MM.1S (cell line): ENCODE measurements around the gene ITIH4.

Experiments
- DNase-seq: peaks from one replicate; pipeline ENCODE4 v3.0.0-alpha.2; 2015
- H2AFZ ChIP-seq: fragments of 300-600 bp; sonication (generic); 2 replicates; pipeline ENCODE4 v1.6.0; 2016; ENCODE audit warnings: antibody characterized with exemption, low read length
- H3F3A ChIP-seq: fragments of 300-600 bp; sonication (generic); 2 replicates; pipeline ENCODE4 v1.6.1; 2016; ENCODE audit warnings: mild to moderate bottlenecking, antibody characterized with exemption, low read length, moderate library complexity, mixed read lengths; ENCODE audit not compliant: insufficient read depth
- H3K27ac ChIP-seq: fragments of 300-600 bp; sonication (generic); 2 replicates; pipeline ENCODE4 v1.5.1; 2016; ENCODE audit warnings: mild to moderate bottlenecking, low read length
- H3K27me3 ChIP-seq: fragments of 300-600 bp; sonication (generic); replicated peaks from 2 replicates; pipeline ENCODE4 v1.6.0; 2016; ENCODE audit warnings: low read length; ENCODE audit not compliant: insufficient read depth
- H3K36me3 ChIP-seq: fragments of 300-600 bp; sonication (generic); replicated peaks from 2 replicates; pipeline ENCODE4 v1.6.1; 2016; ENCODE audit warnings: mild to moderate bottlenecking, low read length, mixed read lengths; ENCODE audit not compliant: insufficient read depth
- H3K4me1 ChIP-seq: fragments of 300-600 bp; sonication (generic); 2 replicates; pipeline ENCODE4 v1.6.1; 2016; ENCODE audit warnings: low read length, mixed read lengths
- H3K4me2 ChIP-seq: fragments of 300-600 bp; sonication (generic); 2 replicates; pipeline ENCODE4 v1.6.0; 2016; ENCODE audit warnings: low read depth, low read length
- H3K4me3 ChIP-seq: fragments of 300-600 bp; sonication (generic); 2 replicates; pipeline ENCODE4 v1.5.1; 2016; ENCODE audit warnings: low read length, mixed read lengths
- H3K79me2 ChIP-seq: fragments of 300-600 bp; sonication (generic); 2 replicates; pipeline ENCODE4 v1.6.1; 2016; ENCODE audit warnings: mixed run types, low read length, mixed read lengths
- H3K9ac ChIP-seq: fragments of 300-600 bp; sonication (generic); 2 replicates; pipeline ENCODE4 v1.6.1; 2016; ENCODE audit warnings: low read length, mixed read lengths
- H3K9me2 ChIP-seq: fragments of 300-600 bp; sonication (generic); replicated peaks from 2 replicates; pipeline ENCODE4 v1.6.1; 2016; ENCODE audit warnings: mild to moderate bottlenecking, low read length, mixed read lengths; ENCODE audit not compliant: insufficient read depth
- H3K9me3 ChIP-seq: fragments of 300-600 bp; sonication (generic); replicated peaks from 2 replicates; pipeline ENCODE4 v1.6.1; 2016; ENCODE audit warnings: mild to moderate bottlenecking, low read length, mixed read lengths; ENCODE audit not compliant: insufficient read depth
- H4K20me1 ChIP-seq: fragments of 300-600 bp; sonication (generic); 2 replicates; pipeline ENCODE4 v1.6.1; 2016; ENCODE audit warnings: mild to moderate bottlenecking, low read length, moderate library complexity, mixed read lengths; ENCODE audit not compliant: insufficient read depth
- EZH2 ChIP-seq: fragments of 300-600 bp; sonication (generic); optimal IDR thresholded peaks from 2 replicates; pipeline ENCODE3; 2017; ENCODE audit warnings: low read depth, mild to moderate bottlenecking, antibody characterized with exemption, low read length, mixed read lengths
- EZH2phosphoT487 ChIP-seq: fragments of 300-600 bp; sonication (generic); IDR thresholded peaks from 2 replicates; pipeline ENCODE4 v1.6.1; 2018; ENCODE audit warnings: antibody characterized with exemption, low read length
- TF ChIP-seq, protein P1 (sequence below): fragments of 300-600 bp; sonication (generic); IDR thresholded peaks from 2 replicates; pipeline ENCODE4 v1.5.1; 2016; ENCODE audit warnings: antibody characterized with exemption, low read length, mixed read lengths

ITIH4 gene

GRCh38 chr3:52830535-52831258 is at the start of gene ITIH4:
TSS of gene ITIH4 (minus strand) at chr3:52830672. CDS start at chr3:52830642, 30 bp downstream.
- Histone ChIP-seq H3K27me3 (no peaks in the 10 kb centered on the region), H3K9me2 (no peaks in the 10 kb centered on the region), H3F3A (no peaks in the 10 kb centered on the region), H2AFZ (no peak within 1 kb of the TSS), H3K36me3 (no peaks in the 10 kb centered on the region), H4K20me1 (no peaks in the 10 kb centered on the region), H3K79me2 (no peaks in the 10 kb centered on the region), H3K9me3 (no peaks in the 10 kb centered on the region), H3K9ac (no peak within 1 kb of the TSS), H3K27ac (no peak within 1 kb of the TSS), H3K4me2 (no peak within 1 kb of the TSS), H3K4me1 (no peaks in the 10 kb centered on the region), H3K4me3 (no peak within 1 kb of the TSS)
- DNase-seq = no peak
- TF ChIP-seq EZH2phosphoT487 = no peak
- TF ChIP-seq, protein P1, sequence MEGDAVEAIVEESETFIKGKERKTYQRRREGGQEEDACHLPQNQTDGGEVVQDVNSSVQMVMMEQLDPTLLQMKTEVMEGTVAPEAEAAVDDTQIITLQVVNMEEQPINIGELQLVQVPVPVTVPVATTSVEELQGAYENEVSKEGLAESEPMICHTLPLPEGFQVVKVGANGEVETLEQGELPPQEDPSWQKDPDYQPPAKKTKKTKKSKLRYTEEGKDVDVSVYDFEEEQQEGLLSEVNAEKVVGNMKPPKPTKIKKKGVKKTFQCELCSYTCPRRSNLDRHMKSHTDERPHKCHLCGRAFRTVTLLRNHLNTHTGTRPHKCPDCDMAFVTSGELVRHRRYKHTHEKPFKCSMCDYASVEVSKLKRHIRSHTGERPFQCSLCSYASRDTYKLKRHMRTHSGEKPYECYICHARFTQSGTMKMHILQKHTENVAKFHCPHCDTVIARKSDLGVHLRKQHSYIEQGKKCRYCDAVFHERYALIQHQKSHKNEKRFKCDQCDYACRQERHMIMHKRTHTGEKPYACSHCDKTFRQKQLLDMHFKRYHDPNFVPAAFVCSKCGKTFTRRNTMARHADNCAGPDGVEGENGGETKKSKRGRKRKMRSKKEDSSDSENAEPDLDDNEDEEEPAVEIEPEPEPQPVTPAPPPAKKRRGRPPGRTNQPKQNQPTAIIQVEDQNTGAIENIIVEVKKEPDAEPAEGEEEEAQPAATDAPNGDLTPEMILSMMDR = no peak
- no peak for TF ChIP-seq EZH2

DNA sequence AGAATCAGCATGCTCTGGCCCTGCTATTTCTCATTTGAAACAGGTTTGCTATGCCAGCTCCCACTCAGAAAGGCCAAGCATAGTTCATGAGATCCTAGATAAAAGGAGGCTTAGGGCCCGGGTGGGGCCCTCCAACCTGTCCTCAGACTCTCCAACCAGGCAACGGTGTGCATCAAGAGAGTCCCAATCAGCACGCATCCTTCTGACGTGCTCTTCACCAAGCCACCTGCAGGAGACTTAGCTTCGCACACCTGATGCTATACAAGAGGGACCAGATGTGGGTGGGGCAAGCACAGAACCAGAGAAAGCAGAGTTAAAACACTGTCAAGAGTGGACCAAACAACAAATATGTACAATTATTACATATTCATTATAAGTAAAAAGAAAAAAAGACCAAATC is 49.6 kb upstream of the ITIH4 start:
- H3K4me3 ChIP-seq = no peak overlapping the region
- no peaks in the 10 kb centered on the region for H4K20me1 ChIP-seq
- no peaks in the 10 kb centered on the region for H3K9me2 ChIP-seq
- H2AFZ ChIP-seq = no peak overlapping the region
- no peak overlapping the region for H3K9ac ChIP-seq
- no peaks in the 10 kb centered on the region for H3F3A ChIP-seq
- no peak overlapping the region for H3K4me2 ChIP-seq
- no peaks in the 10 kb centered on the region; the same call in 1 of the 2 replicates for H3K79me2 ChIP-seq
- DNase-seq = no peak
- H3K27me3 ChIP-seq = no peaks in the 10 kb centered on the region
- H3K36me3 ChIP-seq = no peaks in the 10 kb centered on the region
- no peaks in the 10 kb centered on the region for H3K4me1 ChIP-seq
- TF ChIP-seq EZH2 (no peak), EZH2phosphoT487 (no peak)
- TF ChIP-seq, protein P1 = no peak
- H3K27ac ChIP-seq = no peak overlapping the region
- no peaks in the 10 kb centered on the region for H3K9me3 ChIP-seq

DNA sequence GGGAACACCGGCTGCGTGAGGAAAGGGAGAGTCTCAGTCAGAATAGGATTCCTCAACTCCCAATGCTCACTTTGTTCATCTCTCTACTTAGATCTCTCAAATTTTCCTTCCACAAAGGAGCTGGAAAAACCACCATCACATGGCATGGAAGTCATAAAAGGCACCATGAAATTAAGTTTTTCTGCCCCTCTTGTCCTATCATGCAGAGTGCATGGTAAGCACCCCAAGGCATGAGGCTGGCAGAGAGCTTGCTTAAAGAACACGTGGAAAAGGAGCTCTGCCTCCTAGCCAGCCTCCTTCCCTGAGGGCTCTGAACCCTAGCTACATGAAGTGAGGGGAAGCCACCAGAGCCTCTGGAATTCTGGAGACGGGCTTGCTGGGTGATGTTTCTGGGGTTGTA is 49.1 kb upstream of the ITIH4 start:
- no peak for TF ChIP-seq EZH2phosphoT487
- TF ChIP-seq, protein P1 = no peak
- TF ChIP-seq EZH2 = no peak
- Histone ChIP-seq H3K4me3 (no peak overlapping the region), H3K9ac (no peak overlapping the region), H4K20me1 (no peaks in the 10 kb centered on the region), H3K4me1 (no peaks in the 10 kb centered on the region), H3K9me2 (no peaks in the 10 kb centered on the region), H3K36me3 (no peaks in the 10 kb centered on the region), H3K9me3 (no peaks in the 10 kb centered on the region), H2AFZ (no peak overlapping the region), H3K27me3 (no peaks in the 10 kb centered on the region), H3K27ac (no peak overlapping the region), H3K4me2 (no peak overlapping the region), H3F3A (no peaks in the 10 kb centered on the region), H3K79me2 (no peaks in the 10 kb centered on the region; the same call in 1 of the 2 replicates)
- DNase-seq = no peak
